PFSK-1 (cell line): ENCODE data around the gene TACR1.

Source experiments
- FOXP2 ChIP-seq: optimal IDR thresholded peaks from 2 replicates; pipeline ENCODE3; 2011; ENCODE audit warnings: borderline replicate concordance, control low read depth, inconsistent platforms; ENCODE audit not compliant: insufficient read depth; ENCODE audit errors: extremely low read length, extremely low read depth
- POLR2AphosphoS5 ChIP-seq: IDR thresholded peaks from 2 replicates; pipeline ENCODE4 v1.6.1; 2012; ENCODE audit warnings: low read depth, mild to moderate bottlenecking, control low read depth, low read length, moderate library complexity
- REST ChIP-seq, 2 experiments: IDR thresholded peaks; 2 replicates each; pipeline versions ENCODE4 v1.6.1 to v1.8.0; 2011 to 2012; ENCODE audit warnings: low read depth in 2 of 2, low read length in 2 of 2, control low read depth in 1 of 2, inconsistent platforms in 1 of 2, mild to moderate bottlenecking in 1 of 2, moderate library complexity in 1 of 2; ENCODE audit not compliant: insufficient read depth in 1 of 2
- SIN3A ChIP-seq: IDR thresholded peaks from 2 replicates; pipeline ENCODE4 v1.6.1; 2012; ENCODE audit warnings: mild to moderate bottlenecking, low read length, moderate library complexity, borderline replicate concordance; ENCODE audit not compliant: insufficient read depth
- TAF1 ChIP-seq: IDR thresholded peaks from 2 replicates; pipeline ENCODE4 v1.6.1; 2012; ENCODE audit warnings: low read length, control low read depth, borderline replicate concordance; ENCODE audit not compliant: insufficient read depth

TACR1 gene

GRCh38 chr2:75192496-75192895, 6.8 kb downstream of the TACR1 start:
- TF ChIP-seq TAF1: no peak

DNA sequence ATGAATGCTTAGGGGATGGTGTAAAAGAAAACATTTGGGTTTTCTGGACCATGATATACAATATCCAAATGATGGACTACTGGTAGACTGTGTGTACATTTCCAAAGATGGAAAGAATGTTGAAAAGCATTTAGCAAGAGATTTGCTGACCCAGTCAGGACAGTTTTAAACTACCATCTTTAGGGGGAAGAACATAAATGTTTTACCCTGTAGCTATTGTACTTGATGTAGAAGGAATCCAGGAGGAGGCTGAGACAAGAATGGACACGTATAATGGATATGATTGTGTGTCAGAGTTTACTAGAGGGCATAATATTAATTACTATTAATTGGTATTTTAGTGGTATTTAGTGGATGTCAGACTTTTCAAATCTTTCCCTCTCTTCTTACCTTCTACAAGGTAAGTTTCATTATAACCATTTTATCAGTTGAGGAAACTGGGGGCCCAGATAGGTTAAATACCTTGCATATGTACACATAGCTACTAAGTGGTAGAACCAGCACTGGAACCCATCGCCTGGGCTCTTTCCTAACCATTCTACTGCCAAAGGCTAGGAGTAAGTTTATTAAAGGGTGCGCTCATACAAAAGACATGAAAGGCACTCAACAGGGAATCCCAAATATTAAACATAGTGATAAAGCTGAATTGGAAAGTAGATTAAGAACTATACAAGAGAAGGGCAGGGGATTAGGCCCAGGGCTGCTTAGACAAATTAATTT, 8.9 kb downstream of the TACR1 start:
- no peak for TF ChIP-seq SIN3A
- TF ChIP-seq FOXP2: no peak
- no peak for TF ChIP-seq TAF1
- TF ChIP-seq REST (IDR thresholded peaks at IDR 0.05; ENCODE audit: insufficient read depth in 1 of 2, low read depth in 2 of 2, low read length in 2 of 2): no peak

GRCh38 chr2:75186821-75187220, 12.5 kb downstream of the TACR1 start:
- TF ChIP-seq POLR2AphosphoS5: no peak

DNA sequence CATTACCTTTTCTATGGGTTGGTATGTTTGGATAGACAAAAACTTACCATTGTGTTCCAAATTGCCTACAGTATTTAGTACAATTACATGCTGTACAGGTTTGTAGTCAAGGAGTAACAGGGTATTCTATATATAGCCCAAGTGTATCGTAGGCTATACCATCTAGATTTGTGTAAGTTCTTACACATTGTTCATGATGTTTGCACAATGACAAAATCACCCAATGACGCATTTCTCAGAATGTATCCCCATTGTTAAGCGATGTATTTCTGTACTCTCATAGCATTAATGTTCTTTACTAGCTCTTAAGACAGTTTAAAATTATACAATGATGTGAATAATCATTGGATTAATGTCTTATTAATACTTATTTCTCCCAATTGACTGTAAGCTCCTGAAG, 16.7 kb downstream of the TACR1 start:
- TF ChIP-seq REST (IDR thresholded peaks at IDR 0.05; ENCODE audit: insufficient read depth in 1 of 2, low read depth in 2 of 2, low read length in 2 of 2): no peak
- TF ChIP-seq FOXP2: no peak
- no peak for TF ChIP-seq SIN3A

- TF ChIP-seq SIN3A (no peak), POLR2AphosphoS5 (no peak), FOXP2 (no peak), REST (IDR thresholded peaks at IDR 0.05; ENCODE audit: insufficient read depth in 1 of 2, low read depth in 2 of 2, low read length in 2 of 2) (no peak), TAF1 (no peak)
Measured at GRCh38 chr2:75180476-75180875, 18.8 kb downstream of the TACR1 start.

DNA sequence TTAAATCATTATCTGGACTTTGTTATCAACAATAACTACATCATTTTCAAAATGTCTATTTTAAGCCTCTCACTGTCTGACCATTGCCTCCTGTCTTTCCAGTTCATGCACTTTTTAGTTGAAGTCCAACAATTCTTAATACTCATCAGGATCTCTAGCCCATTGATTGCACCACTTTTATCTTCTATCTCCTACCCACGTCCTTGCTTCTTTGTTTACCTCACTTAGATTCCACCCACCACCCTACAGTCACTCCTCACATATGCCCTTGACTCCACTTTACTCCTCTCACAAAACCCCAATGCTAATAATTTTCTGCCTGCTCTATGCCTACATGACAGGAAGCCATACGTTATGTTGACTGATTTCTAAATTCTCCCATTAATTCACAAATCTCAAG, 21.9 kb downstream of the TACR1 start:
- TF ChIP-seq POLR2AphosphoS5: no peak
- TF ChIP-seq SIN3A: no peak
- no peak for TF ChIP-seq TAF1
- TF ChIP-seq FOXP2: no peak
- TF ChIP-seq REST (IDR thresholded peaks at IDR 0.05; ENCODE audit: insufficient read depth in 1 of 2, low read depth in 2 of 2, low read length in 2 of 2): no peak
